Ramos (cell line): Measurements from ENCODE around the gene RUFY1.
"Not testable (repeated sequence)": the region's sequence is repeated elsewhere in the genome, so short reads cannot be mapped to it uniquely, and the experiment has no call there.

ENCODE experiments used
- in situ Hi-C: fragments of 300-500 bp; cut with MboI; formaldehyde crosslinking; loops from one replicate; pipeline ENCODE4 v1.14.3; 2022; ENCODE audit warnings: low sequenced_read_pairs; ENCODE audit not compliant: unreplicated experiment

The RUFY1 gene

DNA sequence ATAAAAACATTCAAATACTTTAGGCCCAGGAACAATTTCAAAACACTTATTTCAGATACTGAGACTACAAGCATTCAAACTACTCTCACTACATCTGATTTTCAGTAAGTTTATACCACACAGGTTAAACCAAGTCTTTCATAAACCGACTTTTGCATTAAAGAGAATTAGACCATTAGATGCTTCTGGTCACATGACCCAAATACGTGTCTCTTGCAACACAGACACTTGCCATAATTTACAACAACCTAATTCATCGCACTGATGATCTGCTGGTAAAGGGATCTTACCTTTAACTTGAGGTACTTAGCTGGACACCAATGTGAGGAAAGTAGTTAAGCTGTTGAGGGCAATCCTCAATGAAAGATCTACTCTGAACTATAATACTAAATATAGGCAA lies 69.9 kb downstream of the RUFY1 start:
- in situ Hi-C loops = no loop called here

DNA sequence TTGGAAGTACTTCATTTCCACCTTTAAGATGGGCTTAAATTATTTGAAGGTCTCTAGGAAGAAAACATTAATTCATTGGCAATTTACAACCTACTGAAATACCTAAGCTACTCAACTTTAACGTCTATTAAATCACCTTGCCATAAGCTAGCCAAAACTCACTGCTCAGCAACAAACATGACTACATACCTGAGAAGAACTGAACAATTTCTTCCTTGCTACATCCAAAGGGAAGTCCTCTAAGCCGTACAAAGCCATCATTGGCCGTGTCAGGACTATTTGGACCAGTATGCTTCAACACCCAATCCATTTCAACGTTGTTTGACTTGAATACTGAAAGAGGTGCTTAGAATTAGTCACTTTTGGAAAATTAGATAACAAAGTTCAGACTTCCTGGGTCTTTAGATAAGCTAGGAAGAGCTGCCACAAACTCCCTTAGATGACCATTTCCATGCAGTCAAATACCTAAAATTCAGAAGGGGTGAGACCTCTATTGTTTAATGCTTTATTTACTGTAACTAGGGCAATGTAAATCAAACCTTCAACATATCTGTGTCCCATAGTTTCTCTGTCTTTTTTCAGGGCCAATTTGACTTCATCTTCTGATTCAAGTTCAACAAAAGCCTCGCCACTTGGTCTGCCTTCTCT lies 70.5 kb downstream of the RUFY1 start:
- in situ Hi-C loops = no loop called here

DNA sequence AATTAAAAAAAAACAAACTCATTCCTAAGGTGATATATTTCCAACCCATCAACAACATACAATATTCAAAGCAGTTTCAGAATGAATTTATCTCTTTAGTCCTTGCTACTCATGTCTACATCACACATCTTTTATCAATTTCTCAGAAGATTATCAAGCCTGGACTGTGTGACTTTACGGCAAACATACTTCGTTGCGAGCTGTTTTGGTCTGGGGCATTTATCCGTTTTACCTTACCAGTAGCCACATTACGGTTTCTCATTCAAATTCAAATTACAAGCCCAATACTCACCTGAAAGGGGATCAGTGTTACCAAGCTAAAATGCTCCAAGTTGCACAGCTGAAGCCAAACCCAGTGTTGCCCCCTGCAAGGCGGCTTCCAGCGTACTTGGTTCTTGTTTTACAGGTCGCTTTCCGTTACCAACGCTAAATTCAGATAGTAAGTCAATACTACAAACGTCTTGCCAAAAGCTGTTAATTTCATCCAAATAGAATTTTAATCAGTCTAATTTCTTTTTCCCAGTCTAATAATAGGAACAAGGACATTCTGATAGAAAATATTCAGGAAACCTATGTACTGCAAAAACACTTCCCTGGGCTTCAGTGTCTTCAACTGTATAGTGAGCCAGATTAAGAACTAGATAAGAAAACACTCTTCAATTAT lies 71.3 kb downstream of the RUFY1 start:
- in situ Hi-C loops = no loop called here

DNA sequence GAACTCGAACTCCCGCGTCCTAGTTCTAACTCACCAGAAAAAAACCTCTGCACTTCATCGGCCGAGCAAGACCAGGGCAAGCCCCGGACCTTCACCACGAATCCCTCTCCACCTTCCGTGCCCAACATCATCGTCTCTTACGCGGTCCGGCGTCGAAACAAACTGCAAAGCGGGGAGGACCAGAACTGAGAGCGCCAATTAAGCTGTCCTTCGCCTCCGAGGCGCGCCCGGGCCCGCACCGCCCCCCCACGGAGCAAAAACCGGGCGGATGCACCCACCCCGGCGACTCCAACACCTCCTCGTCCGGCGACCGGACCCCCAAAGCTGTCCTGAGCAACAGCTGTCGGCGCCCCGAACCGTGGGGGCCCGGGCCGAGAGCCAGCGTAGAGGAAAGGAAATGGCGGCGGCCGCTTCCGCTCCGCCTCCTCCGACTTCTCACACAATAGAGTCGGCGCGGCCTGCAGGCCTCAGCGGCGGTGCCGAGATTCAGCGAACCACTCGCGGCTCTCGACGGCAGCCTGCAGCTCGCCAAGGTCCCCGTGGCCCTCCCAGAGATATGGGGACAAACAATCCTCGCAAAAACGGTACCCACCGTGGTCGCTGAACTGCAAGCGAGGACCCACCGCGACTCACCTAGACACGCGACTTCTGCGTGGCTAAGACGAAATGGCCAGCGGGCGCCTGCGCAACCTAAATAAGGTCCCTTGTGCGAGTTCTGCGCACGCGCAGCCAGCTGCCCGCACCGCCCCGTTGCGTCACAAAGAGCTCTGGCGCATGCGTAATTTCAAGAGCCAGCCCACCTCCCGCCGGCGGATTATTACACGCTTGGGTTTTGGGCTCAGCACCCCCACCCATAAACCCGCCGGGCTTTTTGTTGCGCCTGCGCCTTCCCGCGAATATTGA lies 72.9 kb downstream of the RUFY1 start, which contains the start of gene HNRNPH1:
TSS of gene HNRNPH1 (minus strand) at position 669 of the 903 bp plus-strand sequence. CDS start at position 131, 538 bp downstream.
- in situ Hi-C loops = no loop called here

DNA sequence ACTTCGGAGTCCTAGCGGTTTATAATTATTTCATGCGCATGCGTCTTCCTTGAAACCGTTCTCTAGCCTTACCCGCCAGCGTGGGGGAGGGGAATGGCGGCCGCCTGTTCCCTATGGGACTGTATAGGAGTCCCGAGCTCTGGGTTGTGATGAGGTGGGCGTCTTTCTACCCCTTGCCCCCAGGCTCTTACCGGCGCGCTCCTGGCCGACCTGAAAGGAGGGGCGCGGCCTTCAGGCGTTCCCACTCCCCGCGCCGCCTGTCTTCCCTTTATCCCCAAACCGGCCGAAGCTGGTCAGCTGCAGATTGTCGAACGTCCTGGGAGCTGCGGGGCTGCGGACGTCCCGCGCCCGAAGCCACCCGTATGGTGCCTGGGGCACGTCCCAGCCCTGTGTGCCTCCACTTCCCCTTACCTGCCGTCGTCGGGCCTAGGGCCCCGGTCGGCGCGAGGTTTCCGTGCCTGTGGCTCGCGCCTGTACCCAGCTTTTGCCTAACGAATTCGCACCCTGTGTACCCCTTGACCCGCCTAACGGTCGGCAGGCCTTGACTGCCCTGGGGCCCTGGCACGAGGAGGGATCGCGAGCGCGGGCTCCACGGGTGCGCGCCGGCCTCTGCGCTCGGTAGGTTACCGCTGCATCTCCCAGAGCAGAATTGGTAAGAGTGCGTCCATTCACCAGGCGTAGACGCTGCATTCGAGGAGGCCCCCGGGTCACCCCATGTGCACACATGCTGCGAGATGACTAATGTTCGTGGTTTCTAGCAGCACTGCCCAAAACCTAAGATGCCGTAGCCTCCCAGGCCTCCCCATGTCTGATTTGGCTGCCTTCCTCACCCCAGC lies 73.8 kb downstream of the RUFY1 start:
- in situ Hi-C loops = no loop called here

DNA sequence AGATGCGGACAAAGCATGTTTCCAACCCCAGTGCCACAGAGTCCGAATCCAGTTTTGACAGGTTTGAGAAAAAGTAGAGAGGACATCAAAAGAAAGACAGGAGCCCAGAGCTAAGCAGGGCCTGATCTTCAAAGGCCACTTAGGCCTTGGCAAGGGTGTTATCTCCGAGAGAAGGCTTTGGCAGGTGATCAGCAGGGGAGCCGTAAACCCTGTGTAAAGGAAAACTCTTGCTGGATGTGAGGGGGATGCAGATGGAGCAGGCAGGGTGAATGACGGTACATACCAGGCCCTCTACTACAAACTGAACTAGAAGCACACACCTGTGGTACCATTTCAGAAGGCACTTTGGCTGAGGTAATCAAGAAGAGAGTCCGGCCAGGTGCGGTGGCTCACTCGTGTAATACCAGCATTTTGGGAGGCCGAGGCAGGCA lies 74.5 kb downstream of the RUFY1 start:
- in situ Hi-C loops = no loop called here

DNA sequence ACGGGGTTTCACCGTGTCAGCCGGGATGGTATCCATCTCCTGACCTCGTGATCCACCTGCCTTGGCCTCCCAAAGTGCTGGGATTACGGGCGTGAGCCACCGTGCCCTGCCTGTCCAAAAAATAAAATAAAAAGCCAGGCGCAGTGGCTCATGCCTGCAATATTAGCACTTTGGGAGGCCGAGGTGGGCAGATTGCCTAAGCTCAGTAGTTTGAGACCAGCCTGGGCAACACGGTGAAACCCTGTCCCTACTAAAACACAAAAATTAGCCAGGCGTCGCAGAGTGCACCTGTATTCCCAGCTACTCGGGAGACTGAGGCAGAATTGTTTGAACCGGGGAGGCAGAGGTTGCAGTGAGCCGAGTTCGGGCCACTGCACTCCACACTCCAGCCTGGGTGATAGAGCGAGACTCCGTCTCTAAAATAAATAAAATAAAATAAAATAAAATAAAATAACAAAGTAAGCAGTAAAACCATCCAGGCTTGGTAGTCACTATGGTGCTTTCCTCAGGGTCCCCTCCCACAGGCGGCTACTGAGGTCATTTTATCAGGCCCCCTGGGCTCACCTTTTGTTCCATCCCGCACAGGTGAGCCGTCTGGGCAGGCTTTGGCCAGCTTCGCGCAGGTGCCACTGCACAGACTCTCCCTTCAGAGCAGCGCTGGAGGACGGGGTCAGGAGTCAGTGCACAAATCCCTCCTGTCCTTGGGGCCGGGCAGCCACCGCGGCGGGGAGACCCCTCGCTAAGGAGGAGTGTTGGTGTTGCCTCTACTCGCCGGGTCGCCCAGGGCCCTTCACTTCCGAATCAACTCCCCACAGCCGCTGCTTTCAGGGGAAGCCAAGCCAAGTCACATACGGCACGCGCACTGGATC lies 83.4 kb downstream of the RUFY1 start:
- in situ Hi-C loops = not testable (repeated sequence)

DNA sequence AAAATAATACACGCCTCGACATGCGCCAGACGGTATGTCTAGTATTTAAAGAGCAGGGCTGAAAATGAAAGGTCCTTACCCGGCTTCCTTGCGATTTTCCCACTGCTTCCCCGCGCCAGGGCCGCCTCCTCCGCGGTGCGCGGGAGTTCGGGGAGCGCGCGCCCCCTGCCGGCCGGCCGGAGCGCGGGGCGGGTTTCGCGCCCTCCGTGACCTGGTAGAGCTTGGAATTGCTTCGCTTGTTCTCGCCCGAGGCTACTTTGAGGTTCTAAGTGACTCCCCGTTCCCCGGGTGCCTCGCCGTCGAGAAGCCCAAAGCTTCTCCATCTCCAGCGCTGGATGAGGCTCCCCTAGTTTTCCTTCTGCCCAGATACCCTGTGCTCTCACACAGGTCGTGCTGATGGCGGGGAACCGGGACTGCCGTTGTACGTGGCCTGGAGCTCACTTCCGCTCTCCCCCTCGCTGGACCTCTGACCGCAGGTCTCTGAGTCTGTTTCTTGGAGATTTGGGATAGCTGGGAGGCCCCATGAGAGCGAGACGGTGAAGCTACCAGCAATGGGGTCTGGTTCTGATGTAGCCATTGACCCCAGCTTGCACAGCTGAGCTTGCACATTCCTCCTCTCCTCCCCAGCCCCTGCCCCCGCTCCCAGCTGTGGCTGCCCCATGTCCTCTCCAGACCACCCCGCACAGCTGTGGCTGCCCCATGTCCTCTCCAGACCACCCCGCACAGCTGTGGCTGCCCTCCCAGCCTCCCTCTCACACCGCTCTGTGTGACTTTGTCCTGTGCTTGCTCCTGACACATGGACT lies 84.2 kb downstream of the RUFY1 start:
- in situ Hi-C loops = not testable (repeated sequence)

DNA sequence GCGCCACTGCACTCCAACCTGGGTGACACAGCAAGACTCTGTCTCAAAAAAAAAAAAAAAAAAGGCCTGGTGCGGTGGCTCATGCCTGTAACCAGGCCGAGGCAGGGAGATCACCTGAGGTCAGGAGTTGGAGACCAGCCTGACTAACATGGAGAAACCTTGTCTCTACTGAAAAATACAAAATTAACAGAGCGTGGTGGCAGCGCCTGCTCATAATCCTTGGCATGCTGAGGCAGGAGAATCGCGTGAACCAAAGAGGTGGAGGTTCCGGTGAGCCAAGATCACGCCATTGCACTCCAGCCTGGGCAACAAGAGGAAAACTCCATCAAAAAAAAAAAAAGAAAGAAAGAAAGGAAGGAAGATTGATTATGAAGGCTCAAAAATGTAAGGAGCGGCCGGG lies 88.9 kb downstream of the RUFY1 start:
- in situ Hi-C loops = not testable (repeated sequence)

DNA sequence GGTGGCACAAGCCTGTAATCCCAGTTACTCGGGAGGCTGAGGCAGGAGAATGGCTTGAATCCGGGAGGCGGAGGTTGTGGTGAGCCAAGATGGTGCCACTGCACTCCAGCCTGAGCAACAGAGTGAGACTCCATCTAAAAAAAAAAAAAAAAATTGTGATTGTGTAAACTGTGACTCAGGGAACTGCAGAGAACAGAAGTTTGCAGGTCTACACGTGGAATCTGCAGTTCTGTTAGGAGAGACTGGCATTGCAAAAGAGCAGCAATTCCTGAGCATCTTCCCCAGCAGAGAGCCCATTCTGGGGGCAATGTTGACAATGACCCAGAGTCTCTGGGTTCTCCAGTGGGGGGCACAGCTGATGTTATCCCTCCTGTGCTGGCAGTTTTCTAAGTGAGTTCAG lies 91.4 kb downstream of the RUFY1 start:
- in situ Hi-C loops = not testable (repeated sequence)

DNA sequence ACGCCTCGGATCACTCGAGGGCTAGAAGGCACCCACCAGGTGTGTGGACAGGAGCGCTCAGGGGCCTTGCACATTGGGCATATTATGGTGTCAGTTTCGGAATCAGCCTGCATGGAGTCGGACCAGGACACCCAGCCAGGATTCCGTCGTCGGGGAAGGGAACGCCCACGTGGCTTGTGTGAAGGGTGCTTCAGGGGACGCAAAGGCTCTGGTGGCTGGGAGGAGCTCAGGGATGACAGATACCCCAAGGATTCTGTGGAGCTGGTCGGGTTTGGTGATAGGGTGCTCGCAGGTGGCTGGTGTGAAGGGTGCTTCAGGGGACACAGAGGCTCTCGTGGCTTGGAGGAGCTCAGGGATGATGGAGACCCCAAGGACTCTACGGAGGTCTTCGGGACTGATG lies 92.3 kb downstream of the RUFY1 start:
- in situ Hi-C loops = not testable (repeated sequence)

DNA sequence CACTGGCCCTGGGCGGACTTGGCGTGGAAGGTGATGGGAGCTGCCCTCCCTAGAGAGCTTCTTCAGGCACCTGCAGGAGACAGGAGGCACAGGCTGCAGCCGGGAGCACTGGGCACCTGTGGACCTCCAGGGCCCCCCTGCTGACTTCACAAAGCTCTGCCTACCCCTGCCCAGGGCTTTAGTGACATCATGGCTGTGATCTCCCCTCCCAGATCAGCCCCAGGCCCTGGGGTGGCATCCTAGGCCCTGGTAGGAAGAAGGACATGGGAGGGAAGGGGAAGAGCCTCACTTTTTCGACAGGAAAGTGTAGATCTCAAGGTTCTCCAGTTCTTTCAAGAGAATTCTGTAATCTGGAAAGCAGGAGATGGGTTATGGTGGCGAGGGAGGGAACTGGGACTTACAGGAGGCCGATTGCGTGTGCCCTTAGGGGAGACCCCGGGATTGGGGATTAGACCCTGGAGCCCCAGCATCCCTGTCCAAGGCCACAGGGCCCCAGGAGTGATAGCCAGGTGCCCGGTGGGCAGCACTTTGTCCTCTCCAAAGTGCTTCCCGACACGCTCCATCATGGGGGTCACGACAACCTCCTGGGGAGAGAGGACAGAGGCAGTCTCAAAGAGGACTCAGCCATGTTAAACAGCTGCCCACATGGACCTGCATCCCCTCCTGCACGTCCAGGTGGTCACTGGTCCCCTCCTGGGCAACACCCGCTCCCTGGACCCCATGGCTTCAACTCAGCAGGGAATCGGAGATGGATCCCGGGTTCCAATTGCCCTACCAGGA lies 93.0 kb downstream of the RUFY1 start:
- in situ Hi-C loops = not testable (repeated sequence)

DNA sequence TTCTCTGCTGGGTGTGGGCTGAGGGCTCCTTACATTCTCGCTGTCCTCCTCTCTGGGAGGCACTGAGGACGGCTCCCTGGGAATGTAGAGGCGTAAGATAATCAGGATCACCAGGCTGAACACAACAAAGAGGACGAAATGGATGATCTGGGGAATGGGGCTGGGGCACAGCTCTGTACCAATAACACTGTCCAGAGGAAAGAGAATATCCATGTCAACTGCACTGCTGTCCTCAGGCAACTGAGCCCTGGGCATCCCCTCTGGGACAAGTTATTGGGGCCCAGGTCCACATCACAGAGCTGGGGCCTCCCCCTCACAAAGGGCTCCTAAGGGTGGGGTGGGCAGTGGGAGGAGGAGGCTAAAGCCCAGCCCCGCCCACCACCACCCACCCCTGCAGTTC lies 94.4 kb downstream of the RUFY1 start:
- in situ Hi-C loops = not testable (repeated sequence)

DNA sequence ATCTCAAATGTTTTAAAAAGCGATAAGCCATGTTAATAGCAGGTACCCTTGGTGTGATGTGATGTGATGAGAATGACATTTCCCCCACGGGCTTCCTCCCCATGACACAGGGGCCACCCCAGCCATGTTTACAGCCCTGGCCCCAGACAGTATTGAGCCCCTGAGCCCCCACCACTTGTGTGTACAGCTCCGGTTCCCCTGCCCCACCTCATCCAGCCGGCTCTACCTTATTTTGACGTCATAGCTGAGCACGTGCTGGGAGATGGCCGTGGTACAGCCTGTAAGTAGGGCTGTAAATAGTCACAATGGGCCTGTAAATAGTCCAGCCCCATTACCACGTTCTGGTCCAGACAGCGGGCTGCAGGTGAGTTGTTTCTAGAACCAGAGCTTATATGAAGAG lies 98.1 kb downstream of the RUFY1 start:
- in situ Hi-C loops = no loop called here

DNA sequence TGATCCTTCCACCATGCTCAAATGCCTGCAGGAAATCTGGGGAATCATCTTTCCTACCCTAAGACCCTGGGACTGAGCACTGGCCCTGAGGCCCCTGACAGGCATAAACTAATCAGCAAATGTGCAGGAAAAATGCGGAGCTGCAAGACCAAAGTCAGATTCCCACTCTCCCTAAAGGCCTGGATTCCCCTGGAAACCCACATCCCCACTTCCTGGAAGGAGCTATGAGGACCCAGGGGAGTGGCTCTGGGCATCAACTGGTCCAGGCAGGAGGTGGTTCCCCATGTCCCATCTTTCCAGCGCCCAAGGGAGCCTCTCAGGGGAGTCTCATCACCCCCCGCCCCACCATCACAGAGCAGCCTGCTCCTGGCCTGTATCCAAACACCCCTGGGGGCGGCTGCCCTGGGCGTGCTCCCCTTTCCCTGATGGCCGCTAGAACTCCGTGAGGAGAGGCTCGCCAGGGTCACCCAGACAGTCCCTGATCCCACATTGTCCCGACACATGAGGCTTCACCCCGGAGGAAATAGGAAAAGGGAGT lies 98.9 kb downstream of the RUFY1 start:
- in situ Hi-C loops = not testable (repeated sequence)

DNA sequence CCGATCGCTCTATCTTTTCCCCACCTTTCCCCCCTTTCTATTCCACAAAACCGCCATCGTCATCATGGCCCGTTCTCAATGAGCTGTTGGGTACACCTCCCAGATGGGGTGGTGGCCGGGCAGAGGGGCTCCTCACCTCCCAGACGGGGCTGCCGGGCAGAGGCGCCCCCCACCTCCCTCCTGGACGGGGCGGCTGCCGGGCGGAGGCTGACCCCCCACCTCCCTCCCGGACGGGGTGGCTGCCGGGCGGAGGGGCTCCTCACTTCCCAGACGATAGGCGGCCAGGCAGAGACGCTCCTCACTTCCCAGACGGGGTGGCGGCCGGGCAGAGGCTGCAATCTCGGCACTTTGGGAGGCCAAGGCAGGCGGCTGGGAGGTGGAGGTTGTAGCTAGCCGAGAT lies 99.9 kb downstream of the RUFY1 start:
- in situ Hi-C loops = not testable (repeated sequence)

DNA sequence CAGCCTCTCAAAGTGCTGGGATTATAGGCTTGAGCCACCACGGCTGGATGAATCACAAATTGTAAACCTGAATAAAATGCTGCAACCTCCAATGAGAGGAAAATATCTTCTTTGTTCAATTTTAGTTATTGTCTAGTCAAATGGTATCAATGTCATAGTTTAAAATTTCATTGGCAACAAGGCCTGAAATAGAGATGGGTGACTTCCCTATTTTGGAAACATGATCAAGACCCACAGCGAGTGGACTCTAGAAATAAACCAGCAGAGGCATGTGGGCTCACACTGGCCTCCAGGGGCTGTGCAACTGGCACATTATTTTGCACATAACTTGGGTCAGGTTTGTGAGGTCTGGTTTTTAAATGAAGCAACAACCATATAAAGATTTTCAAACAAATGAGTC lies 102.8 kb downstream of the RUFY1 start:
- in situ Hi-C loops = not testable (repeated sequence)
